GM10266 (cell line): ENCODE data around the gene SEMA6A.

ENCODE experiments used
- DNase-seq: peaks from one replicate; pipeline ENCODE4 v3.0.0; 2012; ENCODE audit errors: extremely low spot score
- TF ChIP-seq, protein P1 (sequence below): IDR thresholded peaks from 2 replicates; pipeline ENCODE4 v1.5.1; 2012; ENCODE audit warnings: mild to moderate bottlenecking, low read depth; ENCODE audit not compliant: control insufficient read depth, insufficient read depth; ENCODE audit errors: missing control alignments

The SEMA6A gene

DNA sequence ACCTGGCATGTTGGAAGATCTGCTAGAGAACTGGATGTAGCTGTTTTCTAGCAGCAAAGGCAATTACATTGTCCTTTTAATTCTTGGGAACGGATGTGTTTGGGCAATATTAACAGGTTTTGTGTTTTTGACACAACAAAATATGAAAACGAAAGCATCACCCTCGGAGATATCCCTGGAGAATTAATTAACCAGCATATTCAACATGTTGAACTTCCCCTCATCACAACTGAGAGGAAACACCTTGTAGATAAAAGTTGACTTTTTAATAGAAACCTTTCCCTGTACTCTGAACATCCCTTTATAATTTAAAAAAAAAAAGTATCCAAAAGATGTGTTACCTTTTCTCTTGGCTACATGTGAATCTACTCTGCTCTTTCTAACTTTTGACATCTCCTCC, 13.0 kb downstream of the SEMA6A start:
- TF ChIP-seq, protein P1, sequence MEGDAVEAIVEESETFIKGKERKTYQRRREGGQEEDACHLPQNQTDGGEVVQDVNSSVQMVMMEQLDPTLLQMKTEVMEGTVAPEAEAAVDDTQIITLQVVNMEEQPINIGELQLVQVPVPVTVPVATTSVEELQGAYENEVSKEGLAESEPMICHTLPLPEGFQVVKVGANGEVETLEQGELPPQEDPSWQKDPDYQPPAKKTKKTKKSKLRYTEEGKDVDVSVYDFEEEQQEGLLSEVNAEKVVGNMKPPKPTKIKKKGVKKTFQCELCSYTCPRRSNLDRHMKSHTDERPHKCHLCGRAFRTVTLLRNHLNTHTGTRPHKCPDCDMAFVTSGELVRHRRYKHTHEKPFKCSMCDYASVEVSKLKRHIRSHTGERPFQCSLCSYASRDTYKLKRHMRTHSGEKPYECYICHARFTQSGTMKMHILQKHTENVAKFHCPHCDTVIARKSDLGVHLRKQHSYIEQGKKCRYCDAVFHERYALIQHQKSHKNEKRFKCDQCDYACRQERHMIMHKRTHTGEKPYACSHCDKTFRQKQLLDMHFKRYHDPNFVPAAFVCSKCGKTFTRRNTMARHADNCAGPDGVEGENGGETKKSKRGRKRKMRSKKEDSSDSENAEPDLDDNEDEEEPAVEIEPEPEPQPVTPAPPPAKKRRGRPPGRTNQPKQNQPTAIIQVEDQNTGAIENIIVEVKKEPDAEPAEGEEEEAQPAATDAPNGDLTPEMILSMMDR: no peak
- no peak for DNase-seq

DNA sequence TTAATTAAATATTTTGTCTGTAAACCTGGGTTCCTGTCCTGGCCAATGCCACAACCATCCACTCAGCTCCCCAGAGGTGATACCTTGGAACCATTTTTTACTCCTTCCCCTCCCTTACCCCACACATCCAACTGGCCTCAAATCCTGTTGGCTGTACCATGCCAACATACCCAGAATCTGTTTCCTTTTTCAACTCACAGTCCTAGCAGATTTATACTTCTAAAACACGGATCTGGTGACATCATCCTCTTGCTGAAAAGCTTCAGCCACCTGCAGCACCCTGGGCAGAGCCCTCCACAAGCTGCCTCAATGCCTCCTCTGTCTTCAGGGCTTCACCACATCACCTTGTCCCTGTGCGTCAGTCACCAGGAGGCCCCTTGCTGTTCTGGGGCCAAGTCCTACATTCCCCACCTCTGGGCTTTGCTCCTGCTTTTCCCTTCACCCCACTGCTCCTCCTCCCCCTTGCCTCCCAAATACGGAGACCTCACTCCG, 14.9 kb downstream of the SEMA6A start:
- no peak for DNase-seq
- TF ChIP-seq, protein P1: no peak

DNA sequence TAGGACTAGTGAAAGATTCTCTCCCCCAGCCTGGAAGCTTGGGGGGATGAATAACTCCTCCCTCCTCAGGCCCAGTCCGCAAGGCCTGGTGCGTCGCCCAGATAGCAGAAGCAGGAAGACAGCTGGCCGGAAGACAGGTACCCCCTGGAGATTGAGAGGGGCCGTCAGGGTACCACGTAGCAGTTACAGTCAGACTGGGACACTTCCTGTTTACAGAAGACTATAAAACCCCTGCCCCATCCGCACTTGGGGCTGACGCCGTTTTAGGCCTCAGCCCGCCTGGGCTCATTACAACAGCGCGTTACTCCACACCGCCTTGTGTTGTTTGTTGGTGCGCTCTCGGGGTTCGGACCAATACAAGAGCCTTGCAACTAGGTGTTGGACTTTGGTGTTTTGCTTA, 15.4 kb downstream of the SEMA6A start:
- TF ChIP-seq, protein P1: no peak
- no peak for DNase-seq

DNA sequence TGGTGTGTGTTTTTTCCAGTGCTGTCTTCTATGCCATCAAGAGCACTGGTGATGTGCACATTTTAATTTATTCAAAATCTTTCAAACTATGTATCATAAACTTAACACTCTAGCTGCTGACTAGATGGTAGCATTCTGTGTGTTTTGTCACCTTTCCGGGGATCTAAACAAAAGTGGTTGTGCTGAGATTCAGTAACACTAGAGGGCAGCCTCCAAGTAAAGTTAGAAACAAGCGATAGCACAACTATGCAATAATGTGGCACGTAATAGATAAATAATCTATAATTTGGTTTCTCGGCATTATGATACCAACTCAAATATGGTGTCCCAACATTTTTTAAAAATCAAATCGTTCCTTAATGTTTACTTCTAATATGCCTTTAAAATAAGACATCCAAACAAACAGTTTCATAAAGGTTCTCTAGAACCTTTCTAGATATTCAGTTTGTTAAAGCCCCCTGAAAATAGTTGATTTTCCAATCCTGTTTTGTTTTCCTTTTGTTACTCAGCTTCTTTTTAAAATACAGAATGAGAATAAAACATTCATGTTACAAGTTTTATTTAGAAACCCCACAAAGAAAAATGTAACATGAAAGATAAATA, 16.9 kb downstream of the SEMA6A start:
- TF ChIP-seq, protein P1: peak; percentile 56

DNA sequence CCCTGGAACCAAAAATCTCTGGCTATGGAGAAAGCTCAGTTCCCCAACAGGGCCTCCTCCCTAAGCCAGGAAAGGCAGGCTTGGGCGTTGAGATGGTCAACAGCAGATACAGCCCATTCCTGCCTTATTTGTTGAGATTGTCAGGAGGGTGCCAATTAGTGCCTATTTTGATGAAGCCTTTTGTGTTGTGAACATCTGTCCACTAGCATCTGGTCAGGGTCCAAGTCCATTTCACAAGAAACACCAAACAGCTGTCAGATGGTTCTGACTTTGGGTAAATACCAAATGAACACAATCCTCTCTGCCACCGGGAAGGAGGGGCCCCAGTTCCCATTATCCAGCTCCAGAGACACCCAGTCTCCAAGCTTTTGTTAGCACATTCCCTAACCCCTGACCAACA, 19.9 kb downstream of the SEMA6A start:
- TF ChIP-seq, protein P1: no peak
- DNase-seq: no peak

More for the DNA sequence above, 16.9 kb downstream of the SEMA6A start:
- DNase-seq: peak; percentile 31

DNA sequence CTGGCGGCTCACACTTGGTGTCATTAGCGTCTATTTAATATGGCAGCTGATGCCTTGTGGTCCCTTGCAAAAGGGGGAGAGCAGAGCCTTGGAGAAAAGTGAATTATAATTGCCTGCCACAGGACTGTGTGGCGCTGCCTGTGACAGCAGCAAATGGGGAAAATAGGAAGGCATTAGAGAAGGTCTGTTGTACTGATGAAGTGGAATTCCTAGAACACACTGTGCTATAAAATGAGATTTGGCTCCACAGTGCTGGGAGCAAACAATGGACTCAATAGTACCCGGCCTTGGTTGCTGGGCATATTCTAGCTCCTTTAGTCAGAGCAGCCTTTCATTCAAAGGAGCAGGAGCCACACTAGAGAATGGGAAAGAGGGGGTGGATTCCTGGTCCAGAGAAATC, 21.3 kb downstream of the SEMA6A start:
- DNase-seq: no peak
- TF ChIP-seq, protein P1: no peak

DNA sequence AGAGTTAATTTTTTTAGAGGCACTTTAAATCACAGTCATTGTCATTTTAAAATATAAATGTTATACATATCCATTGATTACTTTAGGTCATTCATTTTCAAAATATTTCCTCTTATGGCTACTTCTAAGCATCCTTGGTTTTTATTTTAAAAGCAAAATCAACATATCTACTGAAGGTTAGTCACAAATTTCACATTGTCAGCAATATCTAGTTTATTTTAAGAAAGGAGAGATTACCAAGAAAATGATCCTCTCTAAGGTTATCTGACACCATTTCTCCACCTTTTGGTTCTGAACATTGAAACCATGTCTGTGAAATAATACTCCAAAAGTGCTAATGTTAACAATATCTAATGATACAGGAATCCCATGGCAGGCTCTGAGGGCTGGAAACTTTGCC, 24.5 kb downstream of the SEMA6A start:
- TF ChIP-seq, protein P1: no peak
- no peak for DNase-seq
